GM18907 (cell line): Measurements from ENCODE around the gene ABTB1.
A peak's percentile ranks its signal among the peaks of the same experiment; 100 is the strongest.
"Not testable (repeated sequence)": the region's sequence is repeated elsewhere in the genome, so short reads cannot be mapped to it uniquely, and the experiment has no call there.

ENCODE experiments used
- ATAC-seq: cut with Tn5 transposase; IDR thresholded peaks from one replicate; pipeline ENCODE4 v1.9.1; 2021; ENCODE audit warnings: mild to moderate bottlenecking, moderate library complexity; ENCODE audit not compliant: unreplicated experiment

Gene ABTB1

DNA sequence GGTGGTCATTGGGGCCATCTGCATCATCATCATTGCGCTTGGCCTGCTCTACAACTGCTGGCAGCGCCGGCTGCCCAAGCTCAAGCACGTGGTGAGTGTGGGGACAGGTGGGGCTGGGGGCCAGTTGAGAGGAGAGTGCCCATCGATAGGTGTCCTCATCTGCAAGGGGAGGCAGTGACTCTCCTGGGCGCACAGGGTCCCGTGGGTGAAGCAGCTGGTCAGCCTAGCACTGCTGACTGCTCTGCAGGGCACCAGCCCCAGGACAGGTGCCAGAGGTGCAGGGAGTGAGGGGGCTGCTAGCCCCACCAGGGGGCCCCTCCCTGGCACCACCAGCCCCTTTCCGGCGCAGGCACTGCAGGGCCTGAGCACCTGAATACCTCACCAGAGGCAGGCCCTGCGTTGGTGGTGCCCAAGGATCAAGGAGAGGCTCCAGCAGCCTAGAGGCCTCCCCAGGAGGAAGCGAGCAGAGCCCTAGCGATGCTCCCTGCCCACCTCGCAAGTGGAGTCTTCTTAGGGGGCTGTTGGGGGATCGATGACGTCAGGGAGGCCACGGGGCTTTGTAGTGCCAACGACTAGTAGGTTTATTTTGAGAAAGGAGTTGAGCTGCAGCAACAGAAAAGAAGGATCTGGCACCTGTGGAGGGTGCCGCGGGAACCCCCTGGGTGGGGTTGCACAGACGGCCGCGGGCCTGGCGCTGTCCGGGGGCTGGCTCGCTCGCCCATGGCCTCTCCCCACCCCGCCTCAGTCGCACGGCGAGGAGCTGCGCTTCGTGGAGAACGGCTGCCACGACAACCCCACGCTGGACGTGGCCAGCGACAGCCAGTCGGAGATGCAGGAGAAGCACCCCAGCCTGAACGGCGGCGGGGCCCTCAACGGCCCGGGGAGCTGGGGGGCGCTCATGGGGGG is 976 bp upstream of the ABTB1 start:
- ATAC-seq = peak; percentile 6

DNA sequence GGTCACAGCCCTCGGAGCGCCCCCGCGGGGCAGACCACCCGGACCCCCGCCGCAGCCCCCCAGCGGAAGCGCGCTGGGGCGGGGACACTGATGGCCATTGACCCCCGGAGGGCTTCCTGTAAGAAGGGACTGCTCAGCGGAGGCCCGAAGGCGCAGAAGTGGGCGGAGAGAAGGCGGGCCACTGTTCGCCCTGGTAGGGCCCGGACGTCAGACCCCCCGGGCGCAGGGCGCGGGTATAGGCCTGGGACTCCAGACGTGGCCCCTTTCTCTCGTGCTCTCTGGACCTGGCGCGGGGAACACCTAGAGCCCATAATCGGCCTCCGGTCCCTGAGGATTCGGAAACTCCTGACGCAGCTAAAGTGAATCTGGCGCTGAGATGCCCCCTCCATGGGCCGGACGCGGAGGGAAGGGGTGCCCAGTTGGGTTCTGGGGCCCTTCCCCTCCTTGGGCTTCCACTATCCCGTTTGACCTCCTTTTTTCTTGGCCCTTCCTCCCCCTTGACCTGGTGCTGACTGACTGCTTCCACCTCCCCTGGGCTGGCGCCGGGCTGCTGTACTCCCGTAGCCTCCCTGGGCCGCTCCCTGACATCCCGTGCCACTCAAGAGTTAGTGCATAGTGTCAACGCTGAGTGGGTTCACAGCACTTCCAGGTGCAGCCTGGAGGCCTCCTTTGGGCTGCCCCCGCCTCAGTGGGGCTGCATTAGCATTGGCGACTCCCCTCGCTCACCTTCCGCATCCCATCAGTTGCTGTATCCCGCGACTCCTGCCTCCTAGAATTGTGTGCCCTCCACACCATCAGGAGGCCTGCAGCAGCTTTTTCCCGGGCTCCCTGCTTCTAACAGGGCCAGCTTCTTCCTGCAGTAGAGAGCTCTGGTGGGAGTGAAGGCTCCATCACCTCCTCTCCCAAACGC is 694 bp downstream of the ABTB1 start:
- peak; percentile 42 for ATAC-seq

DNA sequence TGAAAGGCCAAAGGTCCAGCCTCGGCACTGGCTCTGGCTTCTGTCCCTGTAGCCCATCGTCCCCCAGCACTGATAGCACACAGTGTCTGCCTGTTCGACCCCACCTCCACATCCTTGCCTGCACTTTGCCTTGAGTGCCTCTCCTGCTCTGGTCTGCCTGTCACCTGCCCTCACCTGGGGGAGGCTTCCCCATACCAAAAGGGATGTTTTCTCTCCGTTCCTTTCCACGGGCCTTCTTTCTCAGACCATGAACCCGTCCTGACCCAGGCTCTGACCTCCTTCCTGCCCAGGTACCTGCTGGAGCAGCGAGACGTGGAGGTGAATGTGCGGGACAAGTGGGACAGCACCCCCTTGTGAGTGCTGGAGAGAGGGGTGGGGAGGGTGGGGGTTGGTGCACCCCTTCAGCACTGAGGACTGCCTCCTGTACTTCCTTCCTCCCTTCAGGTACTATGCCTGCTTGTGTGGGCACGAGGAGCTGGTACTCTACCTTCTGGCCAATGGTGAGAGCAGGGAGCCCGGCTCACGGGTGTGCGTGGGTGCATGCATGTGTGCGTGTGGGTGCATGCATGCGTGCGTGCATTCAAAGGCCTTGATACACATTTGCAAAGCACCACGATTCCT is 1.5 kb downstream of the ABTB1 start:
- no peak for ATAC-seq

DNA sequence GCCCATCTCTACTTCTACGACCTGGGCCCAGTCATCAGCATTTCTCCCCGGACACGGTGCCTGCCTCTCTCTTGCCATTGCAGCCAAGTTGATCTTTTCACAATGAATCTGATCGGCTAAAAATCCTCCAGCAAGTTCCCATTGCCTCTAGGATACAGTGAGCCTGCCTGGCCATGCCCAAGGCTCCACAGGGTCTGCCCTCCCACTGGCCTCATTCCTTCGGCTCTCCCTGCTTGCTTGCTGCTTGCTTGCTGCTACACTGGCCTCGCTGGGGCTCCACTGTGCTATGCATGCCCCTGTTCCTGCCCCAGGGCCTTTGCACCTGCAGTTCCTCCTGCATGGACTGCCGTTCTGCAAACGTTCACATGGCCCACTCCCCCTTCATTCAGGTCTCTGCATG is 2.0 kb downstream of the ABTB1 start:
- no peak for ATAC-seq

DNA sequence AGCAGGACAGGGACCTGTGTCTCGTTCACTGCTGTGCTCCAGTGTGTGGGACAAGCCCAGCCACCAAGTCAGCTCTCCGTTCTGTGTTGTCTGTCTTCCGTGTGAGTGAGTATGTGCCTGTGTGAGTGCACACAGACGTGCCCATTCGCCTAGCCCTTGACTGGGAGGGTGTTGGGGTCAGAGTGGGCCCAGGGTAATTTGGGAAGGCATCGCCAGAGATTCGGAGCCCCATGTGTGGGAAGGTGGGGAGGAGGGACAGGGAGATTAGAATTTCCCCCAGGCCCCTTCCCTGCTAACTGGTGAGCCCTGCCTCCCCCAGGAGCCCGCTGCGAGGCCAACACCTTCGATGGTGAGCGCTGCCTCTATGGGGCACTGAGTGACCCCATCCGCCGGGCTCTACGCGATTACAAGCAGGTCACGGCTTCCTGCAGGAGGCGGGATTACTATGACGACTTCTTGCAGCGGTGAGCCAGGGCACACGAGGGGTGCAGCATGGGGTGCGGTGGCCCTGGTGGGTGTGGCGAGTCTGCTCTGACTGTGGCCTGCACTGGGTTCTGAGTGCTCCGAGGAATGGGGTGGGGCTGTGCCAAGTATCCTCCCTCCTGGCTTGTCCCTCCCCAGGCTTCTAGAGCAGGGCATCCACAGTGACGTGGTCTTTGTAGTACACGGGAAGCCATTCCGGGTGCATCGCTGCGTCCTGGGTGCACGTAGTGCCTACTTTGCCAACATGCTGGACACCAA is 3.1 kb downstream of the ABTB1 start:
- no peak for ATAC-seq

DNA sequence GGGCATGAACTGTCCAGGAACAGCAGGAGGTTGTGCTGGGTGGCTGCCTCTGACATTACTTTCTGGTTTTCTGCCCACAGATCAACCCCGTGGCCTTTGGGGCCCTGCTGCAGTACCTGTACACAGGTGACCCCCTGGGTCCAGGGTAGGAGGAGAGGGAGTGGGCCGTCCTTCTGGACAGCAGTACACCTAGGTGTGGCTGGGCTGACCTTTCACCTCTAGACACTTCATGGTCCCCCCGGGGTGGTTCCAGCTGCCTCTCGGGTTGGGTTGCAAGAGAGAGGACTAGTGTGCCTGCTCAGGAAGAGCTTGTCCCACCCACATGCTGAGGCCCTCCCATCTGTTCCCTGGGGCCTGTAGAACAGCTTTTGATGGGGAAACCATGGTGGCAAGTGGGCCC is 3.7 kb downstream of the ABTB1 start:
- ATAC-seq = no peak

DNA sequence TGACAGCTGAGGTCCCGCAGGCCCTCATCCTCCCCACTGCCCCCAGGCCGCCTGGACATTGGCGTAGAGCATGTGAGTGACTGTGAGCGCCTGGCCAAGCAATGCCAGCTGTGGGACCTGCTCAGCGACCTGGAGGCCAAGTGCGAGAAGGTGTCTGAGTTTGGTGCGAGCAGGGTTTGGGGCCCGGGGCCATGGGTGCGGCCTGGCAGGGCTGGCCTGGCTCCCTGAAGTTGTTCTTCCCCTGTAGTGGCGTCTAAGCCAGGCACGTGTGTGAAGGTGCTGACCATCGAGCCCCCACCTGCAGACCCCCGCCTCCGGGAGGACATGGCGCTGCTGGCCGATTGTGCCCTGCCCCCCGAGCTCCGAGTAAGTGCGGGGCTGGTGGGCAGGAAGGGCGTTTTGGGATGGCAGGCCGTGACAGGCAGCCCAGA is 4.2 kb downstream of the ABTB1 start:
- ATAC-seq = no peak

DNA sequence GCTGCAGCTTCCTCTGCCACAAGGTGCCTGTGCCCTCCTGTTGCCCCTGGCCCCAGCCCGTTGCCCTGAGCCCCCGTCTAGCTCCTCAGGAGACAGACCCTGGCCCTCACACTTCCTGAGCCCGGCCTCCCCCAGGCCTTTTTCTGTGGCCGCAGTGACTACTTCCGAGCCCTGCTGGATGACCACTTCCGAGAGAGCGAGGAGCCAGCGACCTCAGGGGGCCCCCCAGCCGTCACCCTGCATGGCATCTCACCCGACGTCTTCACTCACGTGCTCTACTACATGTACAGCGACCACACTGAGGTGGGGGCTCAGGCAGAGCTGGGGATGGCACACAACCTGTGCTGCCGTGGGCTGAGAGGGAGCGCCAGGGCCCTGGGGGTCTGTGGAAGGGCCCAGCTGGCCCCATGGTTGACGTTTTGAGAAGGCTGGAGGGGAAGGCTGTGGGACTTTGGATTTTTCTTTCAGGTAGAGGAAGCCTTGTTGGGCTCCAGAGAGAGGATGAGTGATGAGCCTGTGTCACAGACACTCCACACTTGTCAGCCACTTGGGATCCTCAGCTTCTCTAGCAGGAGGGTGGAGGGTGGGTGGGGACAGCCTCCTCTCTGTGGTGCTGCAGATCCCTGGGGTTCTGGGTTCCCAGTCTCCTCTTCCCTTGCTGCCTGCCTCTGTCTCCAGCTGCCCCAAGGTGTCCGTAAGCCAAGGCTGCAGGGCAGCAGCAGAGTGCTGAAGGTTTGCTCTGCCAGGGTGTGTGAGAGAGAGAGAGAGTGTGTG is 5.0 kb downstream of the ABTB1 start:
- ATAC-seq = no peak

DNA sequence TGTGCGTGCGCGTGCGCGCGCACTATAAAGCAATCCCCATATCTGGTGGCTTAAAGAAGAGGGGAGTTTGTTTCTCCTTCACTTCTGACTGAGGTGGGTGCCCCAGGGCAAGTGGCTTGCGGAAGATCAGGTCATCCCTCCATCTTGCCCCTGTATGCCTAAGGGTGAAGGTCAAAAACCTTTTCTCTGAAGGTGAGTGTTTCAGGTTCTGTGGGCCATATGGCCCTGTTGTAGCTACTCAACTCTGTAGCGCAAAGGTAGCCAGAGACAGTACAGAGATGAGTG is 5.5 kb downstream of the ABTB1 start:
- no peak for ATAC-seq

DNA sequence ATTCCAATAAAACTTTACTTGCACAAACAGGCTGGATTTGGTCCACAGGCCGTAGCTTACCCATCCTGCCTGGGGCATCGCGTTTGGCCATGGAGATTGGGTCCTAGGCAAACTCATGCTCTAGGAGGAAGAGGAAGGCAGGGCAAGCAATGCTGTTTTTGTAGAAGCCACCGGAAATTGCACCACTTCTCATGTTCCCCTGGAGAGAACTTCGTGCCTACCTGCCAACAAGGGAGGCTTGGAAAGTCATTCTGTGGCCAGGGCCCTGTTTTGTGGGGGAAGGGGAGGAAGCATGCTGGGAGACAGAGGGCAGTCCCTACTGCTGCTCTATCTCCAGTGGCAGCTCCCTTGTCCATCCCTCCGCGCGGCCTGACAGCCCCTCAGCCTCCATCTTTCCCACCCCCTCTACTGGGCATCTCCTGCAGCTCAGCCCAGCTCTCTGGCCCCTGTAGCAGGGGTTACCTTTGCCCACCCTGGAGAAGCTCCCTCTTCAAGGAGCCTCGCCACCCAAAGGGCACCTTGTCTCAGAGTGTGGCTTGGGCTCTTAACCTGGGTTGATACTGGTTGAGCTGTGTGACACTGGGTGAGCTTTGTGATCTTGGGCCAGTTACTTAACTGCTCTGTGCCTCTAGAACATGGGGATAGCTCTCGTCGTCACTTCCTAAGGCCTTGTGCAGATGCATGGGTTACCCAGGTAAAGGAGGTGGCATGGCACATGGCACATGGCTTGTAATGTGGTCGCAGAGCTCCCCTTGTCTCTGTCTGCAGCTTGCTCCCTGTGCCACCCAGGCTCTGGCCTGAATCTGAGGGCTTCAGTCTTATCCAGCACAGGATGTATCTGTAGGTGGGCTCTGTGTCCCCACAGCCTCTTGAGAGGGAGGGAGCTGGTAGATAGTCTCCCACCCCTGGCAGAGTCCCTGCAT is 6.1 kb downstream of the ABTB1 start:
- ATAC-seq = no peak

DNA sequence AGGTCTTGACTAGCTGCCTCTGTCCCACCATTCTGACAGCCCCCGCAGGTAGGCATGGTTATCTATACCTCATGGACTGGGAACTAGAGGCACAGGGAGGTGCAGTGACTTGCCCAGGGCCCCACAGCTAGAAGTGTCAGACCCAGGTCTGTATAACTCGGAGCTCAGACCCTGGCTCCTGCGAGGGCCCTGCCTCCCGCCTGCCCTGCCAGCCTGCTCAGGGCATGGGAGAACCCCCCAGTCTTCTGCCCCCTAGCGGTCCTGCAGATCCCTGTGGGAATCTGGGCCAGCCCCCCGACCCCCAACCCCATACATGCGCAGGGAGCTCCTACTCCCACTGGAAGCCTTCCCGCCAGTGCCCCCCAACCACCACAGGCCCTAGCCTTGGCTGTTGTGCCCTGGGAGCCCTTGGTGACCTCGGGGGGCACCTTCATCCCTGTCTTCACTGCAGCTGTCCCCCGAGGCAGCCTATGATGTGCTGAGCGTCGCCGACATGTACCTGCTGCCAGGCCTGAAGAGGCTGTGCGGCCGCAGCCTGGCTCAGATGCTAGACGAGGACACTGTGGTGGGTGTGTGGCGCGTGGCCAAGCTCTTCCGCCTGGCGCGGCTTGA is 6.9 kb downstream of the ABTB1 start:
- no peak for ATAC-seq

DNA sequence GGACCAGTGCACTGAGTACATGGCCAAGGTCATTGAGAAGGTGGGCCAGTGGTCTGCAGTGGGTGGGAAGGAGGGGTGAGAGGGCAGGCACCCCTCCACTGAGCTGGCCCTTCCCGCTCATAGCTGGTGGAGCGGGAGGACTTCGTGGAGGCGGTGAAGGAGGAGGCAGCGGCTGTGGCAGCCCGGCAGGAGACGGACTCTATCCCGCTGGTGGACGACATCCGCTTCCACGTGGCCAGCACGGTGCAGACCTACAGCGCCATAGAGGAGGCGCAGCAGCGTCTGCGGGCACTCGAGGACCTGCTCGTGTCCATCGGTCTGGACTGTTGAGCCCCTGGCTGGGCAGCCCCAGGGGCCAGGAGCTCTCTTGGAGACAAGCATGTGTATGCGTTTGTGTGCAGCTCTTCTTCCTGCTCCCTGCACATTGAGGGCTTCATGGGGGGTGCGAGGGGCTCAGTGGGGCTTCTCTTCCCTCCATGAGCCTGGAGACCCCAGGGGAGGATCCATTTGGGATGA is 7.5 kb downstream of the ABTB1 start:
- ATAC-seq = no peak

DNA sequence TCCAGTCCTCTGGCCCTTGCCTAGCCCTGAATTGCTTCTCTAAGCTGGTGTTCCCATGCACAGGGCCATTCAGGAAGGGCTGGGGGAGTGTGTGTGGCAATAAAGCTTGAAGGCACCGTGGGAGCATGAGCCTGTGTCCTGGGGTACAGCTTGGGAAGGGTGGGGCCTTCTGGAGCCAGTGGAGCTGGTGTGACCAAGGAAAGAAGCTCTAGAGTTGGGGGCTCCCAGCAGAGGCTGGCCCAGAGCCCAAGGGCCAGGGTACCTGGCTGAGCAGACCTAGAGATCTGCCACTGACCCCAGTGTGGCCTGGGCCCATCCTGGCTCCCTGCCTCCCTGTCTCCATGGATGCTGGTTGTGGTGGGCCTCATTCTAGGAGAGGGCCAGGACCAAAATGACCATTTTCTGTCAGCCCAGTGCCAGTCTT is 8.1 kb downstream of the ABTB1 start:
- no peak for ATAC-seq

DNA sequence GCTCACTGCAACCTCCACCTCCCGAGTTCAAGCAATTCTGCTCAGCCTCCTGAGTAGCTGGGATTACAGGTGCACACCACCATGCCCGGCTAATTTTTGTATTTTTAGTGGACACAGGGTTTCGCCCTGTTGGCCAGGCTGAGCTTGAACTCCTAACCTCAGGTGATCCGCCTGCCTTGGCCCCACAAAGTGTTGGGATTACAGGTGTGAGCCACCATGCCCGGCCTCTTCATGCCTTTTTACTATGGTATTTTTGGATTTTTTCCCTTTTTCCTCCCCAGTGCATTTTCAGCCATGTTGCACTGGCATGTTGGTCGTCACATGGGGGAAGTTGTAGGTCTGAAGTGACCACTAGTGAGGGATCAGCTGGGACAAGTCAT is 9.4 kb downstream of the ABTB1 start:
- not testable (repeated sequence) for ATAC-seq

DNA sequence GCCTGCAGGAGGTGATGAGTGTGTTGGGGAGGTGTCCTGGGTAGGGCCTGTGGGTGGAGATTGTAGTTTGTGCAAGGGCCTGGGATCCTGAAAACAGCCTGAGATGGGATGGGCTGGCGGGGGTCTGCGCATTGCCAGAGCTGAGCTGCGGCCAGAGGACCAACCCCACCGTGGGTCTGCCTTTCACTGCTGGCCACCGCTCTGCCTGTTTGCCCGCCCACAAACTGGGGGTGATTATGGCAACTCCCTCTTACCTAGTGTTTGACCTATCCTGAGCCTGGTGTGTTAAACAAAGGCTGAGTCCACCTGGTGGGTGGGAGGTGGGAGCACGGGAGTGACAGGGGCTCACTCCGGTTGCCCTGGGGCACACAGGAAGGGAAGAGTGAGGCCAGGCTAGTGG is 9.8 kb downstream of the ABTB1 start:
- ATAC-seq = no peak

DNA sequence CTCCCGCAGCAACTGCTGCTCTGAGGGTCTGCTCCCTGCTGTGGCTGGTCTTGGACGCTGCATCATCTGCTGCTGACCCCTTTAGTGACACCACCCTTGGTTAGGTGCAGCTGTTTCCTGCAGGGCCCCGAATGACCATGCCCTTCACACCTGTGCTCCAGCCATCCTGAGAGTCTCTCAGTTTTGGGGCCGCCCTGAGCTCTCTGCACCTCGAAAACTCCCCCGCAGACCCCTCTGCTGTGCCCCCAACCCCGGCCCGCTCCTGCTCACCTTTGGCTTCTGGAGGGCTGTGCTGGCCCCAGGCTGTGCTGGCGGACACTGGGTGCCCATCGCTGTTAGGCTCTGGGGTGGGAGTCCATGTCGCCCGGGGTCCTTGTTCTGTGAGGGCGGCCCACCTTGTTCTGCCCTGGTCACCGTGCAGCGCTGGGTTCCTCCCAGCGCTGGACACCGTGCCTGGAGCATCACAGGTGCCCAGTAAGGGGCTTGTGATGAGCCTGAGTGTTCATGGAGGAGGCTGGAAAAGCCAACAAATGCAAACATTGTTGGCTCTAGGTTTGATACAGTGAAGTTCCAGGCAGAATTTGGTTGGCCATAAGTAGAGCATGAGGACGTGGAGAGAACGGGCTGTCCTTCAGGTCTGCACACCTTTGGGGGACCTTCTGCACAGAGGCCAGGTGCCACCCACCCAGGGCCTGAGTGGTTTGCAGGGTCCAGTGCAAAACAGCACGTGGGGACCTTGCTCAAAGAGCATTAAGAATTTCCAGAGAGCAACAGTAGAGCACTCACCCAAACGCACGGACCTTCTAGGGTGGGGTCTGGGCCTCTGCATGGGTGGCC is 12.3 kb downstream of the ABTB1 start:
- no peak for ATAC-seq

DNA sequence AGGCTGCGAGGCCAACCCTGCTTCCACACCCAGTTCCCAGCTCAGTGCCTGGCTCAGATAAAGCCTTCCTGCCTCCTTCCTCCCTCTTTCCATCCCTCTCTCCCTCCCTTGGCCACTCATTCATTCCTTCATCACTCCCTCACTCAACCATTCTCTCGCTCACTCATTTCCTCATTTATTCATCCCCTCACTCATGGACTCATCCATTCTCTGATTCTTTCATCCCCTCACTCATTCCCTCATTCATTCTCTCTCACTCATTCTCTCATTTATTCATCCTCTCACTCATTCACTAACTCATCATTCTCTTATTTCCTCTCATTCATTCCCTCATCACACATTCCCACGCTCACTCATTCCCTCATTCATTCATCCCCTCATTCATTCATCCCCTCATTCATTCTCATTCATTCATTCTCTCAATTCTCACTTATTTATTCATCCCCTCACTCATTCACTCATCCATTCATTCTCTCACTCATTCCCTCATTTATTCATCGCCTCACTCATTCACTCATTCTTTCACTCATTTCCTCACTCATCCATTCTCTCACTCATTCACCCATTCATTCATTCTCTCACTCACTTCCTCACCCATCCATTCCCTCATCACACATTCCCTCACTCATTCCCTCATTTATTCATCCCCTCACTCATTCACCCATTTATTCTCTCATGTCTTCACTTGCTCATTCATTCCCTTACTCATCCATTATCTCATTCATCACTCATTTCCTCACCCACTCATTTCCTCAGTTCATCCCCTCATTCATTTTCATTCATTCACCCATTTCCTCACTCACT is 13.2 kb downstream of the ABTB1 start:
- ATAC-seq = no peak
